AG09319 (cell line): ENCODE data around the gene SLC24A4.

Source experiments
- DNase-seq: peaks from one replicate; pipeline ENCODE4 v3.0.0-alpha.2; 2010; ENCODE audit warnings: low read depth; ENCODE audit errors: extremely low read depth
- TF ChIP-seq, protein P1 (sequence below): IDR thresholded peaks from 2 replicates; pipeline ENCODE4 v1.5.1; 2011; ENCODE audit warnings: low read depth, mild to moderate bottlenecking, inconsistent platforms, low read length, moderate library complexity

Gene SLC24A4

DNA sequence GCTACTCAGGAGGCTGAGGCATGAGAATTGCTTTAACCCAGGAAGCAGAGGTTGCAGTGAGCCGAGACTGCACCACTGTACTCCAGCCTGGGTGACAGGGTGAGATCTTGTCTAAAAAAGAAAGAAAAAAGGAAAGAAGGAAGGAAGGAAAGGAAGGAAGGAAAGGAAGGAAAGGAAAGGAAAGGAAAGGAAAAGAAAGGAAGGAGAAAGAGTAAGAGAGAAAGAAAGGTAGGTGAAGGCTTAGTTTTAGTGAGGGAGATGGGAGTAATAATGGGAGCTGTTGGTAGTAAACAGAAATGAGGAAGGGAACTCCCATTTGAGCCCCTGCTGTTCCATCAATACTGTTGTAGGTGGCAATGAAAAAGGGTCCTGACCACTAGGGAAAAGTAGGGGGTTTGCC, 28.8 kb downstream of the SLC24A4 start:
- TF ChIP-seq, protein P1, sequence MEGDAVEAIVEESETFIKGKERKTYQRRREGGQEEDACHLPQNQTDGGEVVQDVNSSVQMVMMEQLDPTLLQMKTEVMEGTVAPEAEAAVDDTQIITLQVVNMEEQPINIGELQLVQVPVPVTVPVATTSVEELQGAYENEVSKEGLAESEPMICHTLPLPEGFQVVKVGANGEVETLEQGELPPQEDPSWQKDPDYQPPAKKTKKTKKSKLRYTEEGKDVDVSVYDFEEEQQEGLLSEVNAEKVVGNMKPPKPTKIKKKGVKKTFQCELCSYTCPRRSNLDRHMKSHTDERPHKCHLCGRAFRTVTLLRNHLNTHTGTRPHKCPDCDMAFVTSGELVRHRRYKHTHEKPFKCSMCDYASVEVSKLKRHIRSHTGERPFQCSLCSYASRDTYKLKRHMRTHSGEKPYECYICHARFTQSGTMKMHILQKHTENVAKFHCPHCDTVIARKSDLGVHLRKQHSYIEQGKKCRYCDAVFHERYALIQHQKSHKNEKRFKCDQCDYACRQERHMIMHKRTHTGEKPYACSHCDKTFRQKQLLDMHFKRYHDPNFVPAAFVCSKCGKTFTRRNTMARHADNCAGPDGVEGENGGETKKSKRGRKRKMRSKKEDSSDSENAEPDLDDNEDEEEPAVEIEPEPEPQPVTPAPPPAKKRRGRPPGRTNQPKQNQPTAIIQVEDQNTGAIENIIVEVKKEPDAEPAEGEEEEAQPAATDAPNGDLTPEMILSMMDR, result no peak
- DNase-seq, result no peak

DNA sequence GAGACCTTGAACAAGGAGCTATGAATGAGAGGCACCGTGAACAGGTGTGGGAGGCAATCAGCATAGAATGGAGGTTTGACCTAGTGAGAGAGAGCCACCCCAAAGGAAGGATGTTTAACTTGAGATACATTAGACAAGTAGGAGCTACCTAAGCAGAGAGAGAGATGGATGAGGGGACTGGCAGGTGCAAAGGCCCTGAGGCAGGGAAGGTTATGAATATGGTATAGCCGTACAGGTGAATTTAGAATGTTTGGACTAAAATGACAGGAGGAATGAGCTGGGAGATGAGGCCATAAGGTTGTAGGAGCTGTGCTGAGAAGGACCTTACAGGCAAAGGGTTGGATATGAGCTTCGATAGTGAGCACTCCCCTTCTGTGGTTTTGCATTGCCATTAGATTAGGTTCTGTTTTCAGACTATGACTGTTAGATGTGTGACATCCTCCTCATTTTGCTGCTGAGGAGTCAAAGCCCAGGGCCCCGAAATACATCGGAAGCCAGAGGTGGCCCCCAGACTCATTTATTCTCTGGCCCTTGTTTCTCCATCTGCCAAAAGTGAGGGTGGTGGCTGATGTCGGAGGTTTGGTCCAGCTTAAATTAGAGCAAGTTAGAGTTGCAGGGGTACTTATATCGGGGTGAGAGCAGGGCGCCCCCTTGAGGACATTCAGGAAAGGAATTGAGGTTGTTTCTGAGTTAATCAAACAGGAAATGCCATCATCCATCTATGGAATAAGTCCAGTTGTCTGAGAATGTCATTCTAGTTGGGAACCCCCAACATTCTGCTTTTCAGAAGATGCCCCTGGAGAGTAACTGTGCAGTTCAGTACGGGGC, 29.4 kb downstream of the SLC24A4 start:
- DNase-seq, result no peak
- TF ChIP-seq, protein P1, result peak; percentile 37

DNA sequence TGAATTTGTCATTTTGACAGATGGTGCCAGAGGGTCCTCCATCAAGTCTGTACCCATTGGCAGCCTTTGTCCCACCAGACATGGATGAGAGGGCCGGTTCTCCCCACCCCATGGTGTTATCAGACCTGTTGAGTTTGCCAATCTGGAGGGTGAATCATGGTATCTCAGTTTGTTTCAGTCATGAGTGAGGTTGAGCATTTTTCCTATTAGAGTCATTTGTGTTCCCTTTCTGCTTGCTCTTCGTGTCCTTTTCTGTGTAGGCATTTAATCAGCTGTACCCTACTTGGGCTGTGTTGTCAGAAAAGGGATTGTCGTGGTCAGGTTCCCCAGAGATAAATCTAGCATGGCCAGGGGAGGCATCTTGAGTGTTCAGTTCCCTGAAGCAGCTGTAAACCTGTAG, 30.5 kb downstream of the SLC24A4 start:
- DNase-seq, result no peak
- TF ChIP-seq, protein P1, result no peak

DNA sequence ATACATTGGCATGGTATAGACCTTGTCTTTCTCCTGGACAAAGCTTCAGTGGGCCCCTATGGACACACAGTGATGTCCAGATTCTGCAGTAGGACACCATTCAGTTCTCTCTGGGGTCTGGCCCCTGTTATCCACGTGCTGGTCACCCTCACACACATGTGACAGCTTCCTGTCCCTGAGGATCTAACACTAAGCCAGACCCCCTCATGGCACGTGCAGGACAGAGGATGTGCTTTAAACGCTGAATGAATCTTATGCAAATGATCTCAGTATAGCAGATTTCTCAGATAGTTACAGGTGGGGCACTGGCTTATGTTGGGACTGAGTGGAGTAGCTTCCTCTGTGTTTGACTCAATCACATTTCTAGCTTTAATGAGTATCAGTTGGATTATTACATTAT, 33.7 kb downstream of the SLC24A4 start:
- no peak for DNase-seq
- TF ChIP-seq, protein P1, result no peak

DNA sequence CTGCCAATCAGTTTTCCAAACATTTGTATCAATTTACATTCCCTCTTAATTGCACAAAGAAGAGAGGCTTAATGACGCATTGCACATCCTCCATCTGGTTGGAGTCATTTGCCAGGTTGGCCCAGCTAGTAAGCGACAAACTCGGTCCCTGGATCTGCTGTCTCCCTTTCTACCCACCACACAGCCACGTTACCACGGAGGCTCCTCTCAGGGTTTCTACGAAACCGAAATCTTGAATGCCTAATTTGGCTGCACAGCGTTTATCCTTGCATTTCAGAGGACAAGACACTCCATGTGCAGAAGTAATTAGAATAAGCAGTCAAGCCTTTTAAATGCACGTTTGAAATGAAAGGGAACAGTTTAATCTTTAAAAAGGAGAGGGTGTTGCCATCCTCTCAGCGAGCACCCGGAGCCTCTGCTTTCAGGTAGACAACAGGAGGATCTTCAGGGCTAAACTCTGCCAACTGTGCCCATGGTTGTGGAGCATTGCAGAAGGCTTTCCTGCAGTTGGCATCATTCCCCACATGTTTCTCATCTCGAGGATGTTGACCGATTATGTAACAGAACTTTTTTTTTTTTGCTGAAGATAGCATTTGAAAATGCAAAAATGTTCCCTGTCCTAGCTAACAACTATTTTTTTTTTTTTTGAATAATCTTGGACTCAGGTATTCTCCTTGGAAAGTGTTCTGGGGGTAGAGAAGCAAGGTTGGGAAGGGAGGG, 37.8 kb downstream of the SLC24A4 start:
- no peak for DNase-seq
- TF ChIP-seq, protein P1, result no peak

DNA sequence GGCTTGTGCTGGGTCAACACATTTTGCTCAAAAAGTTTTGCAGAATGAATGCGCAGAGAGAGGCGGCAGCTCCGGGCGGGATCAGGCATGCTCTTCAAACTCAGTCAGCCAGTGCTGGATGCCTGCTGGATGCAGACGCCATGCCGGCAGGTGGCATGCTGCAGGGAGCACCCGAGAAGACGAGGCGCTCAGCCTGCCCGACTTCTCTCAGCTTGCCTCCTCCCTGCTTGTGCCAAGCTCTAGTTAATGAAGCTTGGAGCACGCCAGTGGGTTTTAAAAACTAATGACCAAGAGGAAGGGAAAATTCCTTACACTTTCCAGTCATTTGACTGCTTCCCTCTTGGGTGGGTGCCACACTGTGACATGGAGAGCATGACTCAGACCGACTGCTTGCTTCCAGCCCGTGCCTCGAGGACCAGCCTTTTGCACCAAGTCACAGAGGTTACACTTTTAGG, 39.8 kb downstream of the SLC24A4 start:
- TF ChIP-seq, protein P1, result no peak
- no peak for DNase-seq

DNA sequence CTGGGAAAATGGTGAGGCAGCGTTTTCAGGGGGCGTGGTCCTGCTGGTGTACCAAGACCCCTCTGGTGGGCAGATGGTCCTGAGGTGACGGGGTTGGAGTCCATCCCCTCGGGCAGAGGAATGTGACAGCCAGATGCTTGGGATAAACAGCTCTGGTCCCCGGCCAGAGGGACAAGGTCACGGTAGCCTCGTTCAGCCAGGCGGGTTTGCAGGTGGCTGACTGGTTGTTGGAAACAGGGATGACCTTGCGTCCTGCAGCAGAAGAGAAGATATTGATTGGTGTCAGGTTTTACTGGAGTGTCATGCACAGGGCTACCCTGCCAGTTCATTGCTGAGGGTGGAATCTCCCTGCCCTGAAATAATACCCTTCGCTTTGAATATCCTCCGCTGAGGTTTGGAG, 43.3 kb downstream of the SLC24A4 start:
- DNase-seq, result no peak
- TF ChIP-seq, protein P1, result no peak
